CD8-positive, alpha-beta memory T cell (primary cell): ENCODE measurements around the gene ARHGAP8. TPM values are rescaled to one million over a fixed set of nuclear protein-coding genes. Genes with fewer than 3 reads are reported as not detected.

Experiments used
- CTCF ChIA-PET: fragments of 350-600 bp; sonication (Branson Sonifier 250); formaldehyde crosslinking; loops from one replicate; lab custom pipeline; 2021; ENCODE audit warnings: antibody characterized with exemption; lab: Charles Lee
- POLR2A ChIA-PET: fragments of 350-600 bp; sonication (Branson Sonifier 250); formaldehyde crosslinking; loops from one replicate; lab custom pipeline; 2021; ENCODE audit warnings: antibody characterized with exemption; lab: Charles Lee
- DNase-seq, 5 donors: peaks; one replicate each; pipeline versions ENCODE4 v3.0.0 to v3.0.0-alpha.2; 2020 to 2022; ENCODE audit warnings: mixed read lengths in 1 of 5
- H3K27ac ChIP-seq: one replicate; pipeline ENCODE4 v1.7.0; 2013; ENCODE audit warnings: low read depth, mild to moderate bottlenecking, low read length, moderate library complexity
- H3K27me3 ChIP-seq: 2 replicates; pipeline ENCODE4 v1.7.0; 2013; ENCODE audit warnings: low read length, mild to moderate bottlenecking; ENCODE audit not compliant: insufficient read depth, poor library complexity, severe bottlenecking
- H3K36me3 ChIP-seq: 2 replicates; pipeline ENCODE4 v1.7.0; 2013; ENCODE audit warnings: mild to moderate bottlenecking, low read length, moderate library complexity; ENCODE audit not compliant: insufficient read depth
- H3K4me1 ChIP-seq: 2 replicates; pipeline ENCODE4 v1.7.0; 2013; ENCODE audit warnings: mild to moderate bottlenecking, low read length, moderate library complexity; ENCODE audit not compliant: insufficient read depth
- H3K4me3 ChIP-seq: 2 replicates; pipeline ENCODE4 v1.7.0; 2013; ENCODE audit warnings: mild to moderate bottlenecking, low read length
- H3K9me3 ChIP-seq: 2 replicates; pipeline ENCODE4 v1.7.0; 2013; ENCODE audit warnings: mild to moderate bottlenecking, low read length
- H3K27ac Mint-ChIP-seq, 8 donors: one replicate each; pipeline ENCODE4 v1.8.0; 2020 to 2021; ENCODE audit warnings: mixed read lengths in 8 of 8, mild to moderate bottlenecking in 6 of 8, inconsistent platforms in 3 of 8, moderate library complexity in 3 of 8
- H3K27me3 Mint-ChIP-seq, 2 donors: one replicate each; pipeline ENCODE4 v1.8.0; 2020 to 2021; ENCODE audit warnings: mixed read lengths in 2 of 2, mild to moderate bottlenecking in 1 of 2, moderate library complexity in 1 of 2
- H3K36me3 Mint-ChIP-seq, 3 donors: one replicate each; pipeline ENCODE4 v1.8.0; 2020 to 2021; ENCODE audit warnings: mixed read lengths in 3 of 3, inconsistent platforms in 1 of 3, mild to moderate bottlenecking in 1 of 3
- H3K4me1 Mint-ChIP-seq, 3 donors: one replicate each; pipeline ENCODE4 v1.8.0; 2020 to 2021; ENCODE audit warnings: mixed read lengths in 3 of 3, inconsistent platforms in 1 of 3, mild to moderate bottlenecking in 1 of 3
- H3K4me3 Mint-ChIP-seq, 7 donors: one replicate each; pipeline ENCODE4 v1.8.0; 2020 to 2021; ENCODE audit warnings: mixed read lengths in 7 of 7, mild to moderate bottlenecking in 6 of 7, moderate library complexity in 4 of 7, inconsistent platforms in 2 of 7
- H3K9me3 Mint-ChIP-seq, 5 donors: one replicate each; pipeline ENCODE4 v1.8.0; 2020 to 2022; ENCODE audit warnings: mixed read lengths in 5 of 5, mild to moderate bottlenecking in 3 of 5, moderate library complexity in 2 of 5, inconsistent platforms in 1 of 5
- polyA plus RNA-seq: library from polyadenylated mRNA; unstranded; fragments of 300-500 nt; fragmentation: Illumina TruSeq; gene quantifications from one replicate; pipeline ENCODE4 v1.2.3, GENCODE V29; 2021
- total RNA-seq, 2 experiments: library from RNA; stranded (reverse); gene quantifications; one replicate each; pipeline ENCODE4 v1.2.3, GENCODE V29; 2021

The ARHGAP8 gene
- total and polyA plus RNA-seq, 3 experiments from 2014 or later = 0.42 to 0.49 TPM; not detected in 1

DNA sequence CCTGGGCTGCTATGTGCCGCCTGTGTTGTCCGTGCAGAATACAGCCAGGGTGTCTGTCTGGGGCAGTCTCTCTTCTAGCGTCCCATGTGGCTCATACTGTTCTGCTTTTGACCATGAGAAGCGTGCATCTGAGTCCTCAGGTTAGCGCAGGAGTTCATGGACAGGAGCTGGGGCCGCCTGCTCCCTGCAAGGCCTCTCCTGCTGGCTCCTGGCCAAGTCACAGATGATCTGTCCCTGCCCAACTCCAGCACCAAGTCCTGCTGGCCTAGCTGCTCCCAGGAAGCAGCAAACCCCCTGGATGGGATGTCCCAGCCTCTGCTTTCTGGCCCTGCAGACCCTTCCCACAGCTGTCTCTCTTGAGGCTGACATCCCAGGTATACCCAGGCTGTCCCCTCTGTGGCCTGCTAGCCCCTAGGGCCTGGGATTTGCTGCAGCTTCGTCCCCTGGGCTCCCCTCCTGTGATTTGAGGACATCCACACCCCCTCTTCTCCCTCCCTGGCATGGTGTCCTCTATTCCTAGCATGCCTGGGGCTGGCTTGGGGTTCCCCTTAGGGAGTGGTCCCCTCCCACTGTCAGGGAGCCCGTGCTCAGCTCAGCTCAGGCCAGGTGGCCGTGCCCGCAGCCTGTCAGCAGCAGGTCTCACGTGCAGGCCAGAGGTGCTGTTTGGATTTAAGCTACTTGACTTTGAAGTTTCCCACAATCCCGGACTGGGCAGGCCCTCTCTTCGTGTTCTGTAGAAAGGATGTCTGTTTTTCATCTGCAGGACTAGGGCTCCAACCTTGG, 32.6 kb upstream of the ARHGAP8 start:
- ChIA-PET POLR2A (no interaction called here), CTCF (interaction anchor here (1.3 to 3.1 kb wide), 2 partner anchors 22 to 35 kb away, joined by 3 to 11 read pairs; no protein-coding TSS in a partner anchor)
- Mint-ChIP-seq H3K4me1 (peaks cover 18 to 28% (median 19%) of the 10 kb centered on the region in 3 donors), H3K36me3 (peaks cover 0 to 72% (median 11%) of the 10 kb centered on the region in 3 donors), H3K4me3 (peak overlapping the region in 1 of 7 donors; percentile 82), H3K27me3 (no peaks in the 10 kb centered on the region), H3K27ac (peak overlapping the region in 7 of 8 donors; percentile 22 to 94 (median 56)), H3K9me3 (no peaks in the 10 kb centered on the region)
- Histone ChIP-seq H3K27me3 (no peaks in the 10 kb centered on the region), H3K4me1 (no peaks in the 10 kb centered on the region), H3K36me3 (peaks cover 9% of the 10 kb centered on the region), H3K27ac (no peak overlapping the region), H3K4me3 (no peak overlapping the region), H3K9me3 (no peaks in the 10 kb centered on the region)
- no peak for DNase-seq

GRCh38 chr22:44721213-44721612, 31.2 kb upstream of the ARHGAP8 start:
- ChIA-PET POLR2A (no interaction called here), CTCF (interaction anchor here (1.0 kb wide), 1 partner anchor 10 kb away, joined by 3 read pairs; no protein-coding TSS in a partner anchor)
- no peaks in the 10 kb centered on the region for H3K9me3 ChIP-seq
- H3K4me3 ChIP-seq = no peak overlapping the region
- Mint-ChIP-seq H3K4me1 (peaks cover 18 to 25% (median 19%) of the 10 kb centered on the region in 3 donors), H3K27ac (peak overlapping the region in 7 of 8 donors; percentile 36 to 93 (median 68)), H3K9me3 (no peaks in the 10 kb centered on the region), H3K36me3 (peaks cover 0 to 74% (median 11%) of the 10 kb centered on the region in 3 donors), H3K4me3 (peak overlapping the region in 2 of 7 donors; percentile 15 to 37), H3K27me3 (no peaks in the 10 kb centered on the region)
- H3K4me1 ChIP-seq = no peaks in the 10 kb centered on the region
- no peak overlapping the region for H3K27ac ChIP-seq
- H3K27me3 ChIP-seq = no peaks in the 10 kb centered on the region
- H3K36me3 ChIP-seq = peaks cover 4% of the 10 kb centered on the region
- peak in 1 of 5 donors; percentile 26 for DNase-seq

- H3K4me3 Mint-ChIP-seq = no peak overlapping the region
- peaks cover 18 to 24% (median 19%) of the 10 kb centered on the region in 3 donors for H3K4me1 Mint-ChIP-seq
- no peak overlapping the region for H3K27ac ChIP-seq
- no peaks in the 10 kb centered on the region for H3K4me1 ChIP-seq
- DNase-seq = no peak
- peak overlapping the region in 1 of 8 donors; percentile 29 for H3K27ac Mint-ChIP-seq
- peaks cover 4% of the 10 kb centered on the region for H3K36me3 ChIP-seq
- no peaks in the 10 kb centered on the region for H3K27me3 ChIP-seq
- H3K9me3 Mint-ChIP-seq = no peaks in the 10 kb centered on the region
- POLR2A ChIA-PET = no interaction called here
- no peaks in the 10 kb centered on the region for H3K27me3 Mint-ChIP-seq
- peaks cover 0 to 77% (median 11%) of the 10 kb centered on the region in 3 donors for H3K36me3 Mint-ChIP-seq
- H3K4me3 ChIP-seq = no peak overlapping the region
- CTCF ChIA-PET = no interaction called here
- no peaks in the 10 kb centered on the region for H3K9me3 ChIP-seq
Measured at GRCh38 chr22:44722611-44723010, 29.8 kb upstream of the ARHGAP8 start.

GRCh38 chr22:44723801-44724200, 28.6 kb upstream of the ARHGAP8 start:
- no peak overlapping the region for H3K4me3 Mint-ChIP-seq
- H3K4me1 Mint-ChIP-seq = peaks cover 11 to 20% (median 12%) of the 10 kb centered on the region in 3 donors
- no peaks in the 10 kb centered on the region for H3K9me3 Mint-ChIP-seq
- H3K36me3 ChIP-seq = peaks cover 4% of the 10 kb centered on the region
- peaks cover 0 to 79% (median 5%) of the 10 kb centered on the region in 3 donors for H3K36me3 Mint-ChIP-seq
- CTCF ChIA-PET = interaction anchor here (1.8 kb wide), 1 partner anchor 39 kb away, joined by 4 read pairs; no protein-coding TSS in a partner anchor
- H3K27me3 ChIP-seq = no peaks in the 10 kb centered on the region
- H3K27me3 Mint-ChIP-seq = no peaks in the 10 kb centered on the region
- H3K4me1 ChIP-seq = no peaks in the 10 kb centered on the region
- DNase-seq = no peak
- H3K27ac Mint-ChIP-seq = peak overlapping the region in 1 of 8 donors; percentile 71
- no peak overlapping the region for H3K27ac ChIP-seq
- POLR2A ChIA-PET = no interaction called here
- H3K4me3 ChIP-seq = no peak overlapping the region
- no peaks in the 10 kb centered on the region for H3K9me3 ChIP-seq

- Histone ChIP-seq H3K4me3 (no peak overlapping the region), H3K4me1 (no peaks in the 10 kb centered on the region), H3K36me3 (peaks cover 4% of the 10 kb centered on the region), H3K27ac (no peak overlapping the region), H3K27me3 (no peaks in the 10 kb centered on the region), H3K9me3 (no peaks in the 10 kb centered on the region)
- H3K4me1 Mint-ChIP-seq = peaks cover 10 to 22% (median 11%) of the 10 kb centered on the region in 3 donors
- no peak overlapping the region for H3K4me3 Mint-ChIP-seq
- H3K9me3 Mint-ChIP-seq = no peaks in the 10 kb centered on the region
- peak overlapping the region in 4 of 8 donors; percentile 27 to 68 (median 40) for H3K27ac Mint-ChIP-seq
- H3K36me3 Mint-ChIP-seq = peaks cover 0 to 82% (median 4%) of the 10 kb centered on the region in 3 donors
- ChIA-PET POLR2A (no interaction called here), CTCF (interaction anchor here (1.8 kb wide), 1 partner anchor 40 kb away, joined by 4 read pairs; no protein-coding TSS in a partner anchor)
- H3K27me3 Mint-ChIP-seq = no peaks in the 10 kb centered on the region
- DNase-seq = no peak
Measured at GRCh38 chr22:44724416-44724815, 28.0 kb upstream of the ARHGAP8 start.

DNA sequence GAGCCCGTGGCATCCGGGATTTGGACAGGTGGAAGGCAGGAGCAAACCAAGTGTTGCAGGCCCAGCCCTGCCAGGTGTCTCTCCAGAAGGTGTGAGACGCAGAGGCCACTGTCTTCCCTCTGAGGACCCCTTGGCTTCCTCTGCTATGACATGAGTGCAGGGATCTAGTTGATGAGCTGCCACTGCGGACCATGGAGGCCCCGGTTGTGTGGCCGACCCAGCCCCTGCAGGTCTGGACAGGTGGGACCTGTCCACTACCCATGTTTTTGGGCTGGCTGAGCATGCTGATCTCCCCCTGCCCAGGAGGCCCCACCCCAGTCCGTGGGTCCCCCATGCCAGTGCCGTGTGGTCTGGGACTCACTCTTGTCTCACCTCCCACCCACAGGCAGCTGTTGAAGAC, 27.5 kb upstream of the ARHGAP8 start:
- CTCF ChIA-PET = interaction anchor here (1.8 kb wide), 2 partner anchors 27 to 40 kb away, joined by 4 read pairs; no protein-coding TSS in a partner anchor
- H3K4me3 ChIP-seq = no peak overlapping the region
- Mint-ChIP-seq H3K36me3 (peaks cover 0 to 82% (median 4%) of the 10 kb centered on the region in 3 donors), H3K4me3 (no peak overlapping the region), H3K27me3 (no peaks in the 10 kb centered on the region), H3K27ac (peak overlapping the region in 1 of 8 donors; percentile 47), H3K4me1 (peaks cover 10 to 23% (median 11%) of the 10 kb centered on the region in 3 donors), H3K9me3 (no peaks in the 10 kb centered on the region)
- POLR2A ChIA-PET = no interaction called here
- no peaks in the 10 kb centered on the region for H3K9me3 ChIP-seq
- H3K4me1 ChIP-seq = no peaks in the 10 kb centered on the region
- no peaks in the 10 kb centered on the region for H3K27me3 ChIP-seq
- DNase-seq = no peak
- H3K27ac ChIP-seq = no peak overlapping the region
- peaks cover 4% of the 10 kb centered on the region for H3K36me3 ChIP-seq

DNA sequence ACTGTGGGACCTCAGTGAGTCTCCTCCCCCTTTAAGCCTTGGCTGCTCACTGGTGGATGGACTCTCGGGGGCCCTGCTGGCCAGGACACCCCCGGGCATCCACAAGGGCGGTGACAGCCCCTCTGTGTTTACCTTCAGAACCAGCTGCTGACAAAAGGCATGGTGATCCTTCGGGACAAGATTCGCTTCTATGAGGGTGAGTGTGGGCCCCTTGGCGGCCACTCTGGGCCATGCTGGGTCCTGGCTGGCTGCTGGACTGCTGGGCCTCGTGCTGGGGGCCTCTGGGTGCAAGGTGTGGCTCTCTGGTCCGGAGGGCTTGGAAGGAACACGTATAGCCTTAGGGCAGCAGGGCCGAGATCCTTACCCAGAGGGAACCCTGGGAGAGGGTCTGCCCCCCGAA, 25.9 kb upstream of the ARHGAP8 start:
- no peaks in the 10 kb centered on the region for H3K27me3 ChIP-seq
- CTCF ChIA-PET = interaction anchor here (0.7 to 1.8 kb wide), 2 partner anchors 28 to 1531 kb away, joined by 3 to 4 read pairs; no protein-coding TSS in a partner anchor
- H3K4me1 Mint-ChIP-seq = peaks cover 3 to 20% (median 13%) of the 10 kb centered on the region in 3 donors

DNA sequence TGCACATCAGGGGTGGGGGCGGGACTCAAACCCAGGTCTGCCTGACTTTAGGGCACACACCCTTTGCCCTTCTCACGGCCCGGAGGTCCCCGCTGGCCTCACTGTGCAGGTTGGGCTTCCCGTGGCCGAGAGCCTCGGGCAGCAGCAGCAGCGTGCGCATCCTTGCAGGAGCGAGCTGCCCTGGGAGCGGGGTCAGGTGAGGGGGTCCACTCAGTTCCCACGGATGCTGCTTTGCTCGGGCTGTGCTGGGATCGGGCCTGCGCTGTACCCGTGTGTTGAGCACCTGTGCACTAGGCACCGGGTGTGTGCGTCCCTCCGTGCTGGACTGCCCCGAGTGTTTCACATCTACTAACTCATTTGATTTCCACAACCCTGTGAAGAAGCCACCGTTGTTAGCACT, 25.2 kb upstream of the ARHGAP8 start:
- H3K27me3 Mint-ChIP-seq = no peaks in the 10 kb centered on the region
- H3K27ac Mint-ChIP-seq = no peak overlapping the region
- Histone ChIP-seq H3K4me3 (no peak overlapping the region), H3K9me3 (no peaks in the 10 kb centered on the region), H3K27ac (no peak overlapping the region), H3K36me3 (peaks cover 4% of the 10 kb centered on the region), H3K27me3 (no peaks in the 10 kb centered on the region), H3K4me1 (no peaks in the 10 kb centered on the region)
- H3K4me3 Mint-ChIP-seq = no peak overlapping the region
- peaks cover 0 to 81% (median 9%) of the 10 kb centered on the region in 3 donors for H3K36me3 Mint-ChIP-seq
- ChIA-PET CTCF (interaction anchor here (0.7 kb wide), 1 partner anchor 1532 kb away, joined by 3 read pairs; no protein-coding TSS in a partner anchor), POLR2A (no interaction called here)
- DNase-seq = no peak
- H3K4me1 Mint-ChIP-seq = peaks cover 0 to 20% (median 13%) of the 10 kb centered on the region in 3 donors
- H3K9me3 Mint-ChIP-seq = no peaks in the 10 kb centered on the region

More for the DNA sequence above, 25.9 kb upstream of the ARHGAP8 start:
- POLR2A ChIA-PET = no interaction called here
- H3K36me3 ChIP-seq = peaks cover 4% of the 10 kb centered on the region
- no peak overlapping the region for H3K27ac ChIP-seq
- H3K9me3 ChIP-seq = no peaks in the 10 kb centered on the region
- no peaks in the 10 kb centered on the region for H3K9me3 Mint-ChIP-seq
- no peak for DNase-seq
- no peak overlapping the region for H3K4me3 Mint-ChIP-seq
- peaks cover 0 to 81% (median 9%) of the 10 kb centered on the region in 3 donors for H3K36me3 Mint-ChIP-seq
- H3K4me1 ChIP-seq = no peaks in the 10 kb centered on the region
- no peaks in the 10 kb centered on the region for H3K27me3 Mint-ChIP-seq
- H3K4me3 ChIP-seq = no peak overlapping the region
- peak overlapping the region in 2 of 8 donors; percentile 21 to 54 for H3K27ac Mint-ChIP-seq
